Endothelial cell of umbilical vein (primary cell): Measurements from ENCODE around the gene ABCC11. TPM values are rescaled to one million over a fixed set of nuclear protein-coding genes. Genes with fewer than 3 reads are reported as not detected.

Source experiments
- BruUV-seq: library from RNA; stranded (reverse); fragments of 400-500 nt; replicated peaks from 2 replicates; lab custom pipeline; 2021; lab: Mats Ljungman, UMichigan
- CTCF ChIA-PET: fragments of 300-600, 350-600 bp; sonication (Branson Sonifier 250); formaldehyde crosslinking; loops from one replicate; lab custom pipeline; 2021; ENCODE audit warnings: antibody characterized with exemption, inconsistent platforms; lab: Charles Lee
- POLR2A ChIA-PET: fragments of 300-600, 350-600 bp; sonication (Branson Sonifier 250); formaldehyde crosslinking; loops from one replicate; lab custom pipeline; 2021; ENCODE audit warnings: antibody characterized with exemption, inconsistent platforms; lab: Charles Lee
- DNase-seq: peaks from one replicate; pipeline ENCODE4 v3.0.0-alpha.2; 2011; ENCODE audit warnings: low read depth, low spot score
- FAIRE-seq: peaks from 2 replicates; lab custom pipeline; 2011; peaks lifted over from hg19 to GRCh38; lab: Jason Lieb, UNC
- H2AFZ ChIP-seq: 2 replicates; pipeline ENCODE4 v1.6.0; 2012; ENCODE audit warnings: low read depth, low read length, control low read depth, inconsistent platforms
- H3K27ac ChIP-seq: 2 replicates; pipeline ENCODE4 v1.5.1; 2011; ENCODE audit warnings: low read depth, mild to moderate bottlenecking, control low read depth, low read length, moderate library complexity; ENCODE audit not compliant: insufficient read depth
- H3K27me3 ChIP-seq, 2 experiments: 2 replicates each; pipeline versions ENCODE4 v1.6.0 to v1.6.1; 2011; ENCODE audit warnings: low read length in 2 of 2, mixed read lengths in 1 of 2; ENCODE audit not compliant: control insufficient read depth in 2 of 2, insufficient read depth in 2 of 2
- H3K36me3 ChIP-seq, 2 experiments: 2 replicates in 1 of 2; 3 replicates in 1 of 2; pipeline ENCODE4 v1.5.1; 2011; ENCODE audit warnings: low read length in 2 of 2, mild to moderate bottlenecking in 1 of 2, moderate library complexity in 1 of 2; ENCODE audit not compliant: control insufficient read depth in 2 of 2, insufficient read depth in 2 of 2; ENCODE audit errors: extremely low read depth in 1 of 2
- H3K4me1 ChIP-seq: 3 replicates; pipeline ENCODE4 v1.5.1; 2011; ENCODE audit warnings: mild to moderate bottlenecking, low read length; ENCODE audit not compliant: control insufficient read depth, insufficient read depth; ENCODE audit errors: extremely low read depth
- H3K4me2 ChIP-seq: 2 replicates; pipeline ENCODE4 v1.6.1; 2011; ENCODE audit warnings: low read length, control low read depth, mixed read lengths; ENCODE audit not compliant: insufficient read depth
- H3K4me3 ChIP-seq, 3 experiments: fragments of 200-600 bp in 1 of 3; sonication (generic), shearing (Covaris generic) in 1 of 3; replicated peaks in 1 of 3; 2 replicates each; pipeline ENCODE4 v1.5.1; 2011 to 2016; ENCODE audit warnings: control low read depth in 3 of 3, low read length in 3 of 3, mild to moderate bottlenecking in 2 of 3, inconsistent platforms in 1 of 3, low read depth in 1 of 3, moderate library complexity in 1 of 3; ENCODE audit not compliant: insufficient read depth in 1 of 3
- H3K79me2 ChIP-seq: 2 replicates; pipeline ENCODE4 v1.6.0; 2012; ENCODE audit warnings: low read length, inconsistent platforms; ENCODE audit not compliant: control insufficient read depth, insufficient read depth
- H3K9ac ChIP-seq: replicated peaks from 2 replicates; pipeline ENCODE3; 2011; ENCODE audit warnings: low read length, control low read depth; ENCODE audit not compliant: insufficient read depth; ENCODE audit errors: extremely low read depth
- H3K9me1 ChIP-seq: replicated peaks from 3 replicates; pipeline ENCODE4 v1.6.0; 2011; ENCODE audit warnings: mild to moderate bottlenecking, low read length; ENCODE audit not compliant: control insufficient read depth, insufficient read depth; ENCODE audit errors: extremely low read depth
- H3K9me3 ChIP-seq: replicated peaks from 2 replicates; pipeline ENCODE4 v1.5.1; 2012; ENCODE audit warnings: low read length, inconsistent platforms; ENCODE audit not compliant: control insufficient read depth, insufficient read depth
- H4K20me1 ChIP-seq: replicated peaks from 2 replicates; pipeline ENCODE3; 2011; ENCODE audit warnings: mild to moderate bottlenecking, low read length; ENCODE audit not compliant: control insufficient read depth, insufficient read depth; ENCODE audit errors: extremely low read depth
- EZH2 ChIP-seq: IDR thresholded peaks from 2 replicates; pipeline ENCODE4 v1.6.1; 2012; ENCODE audit warnings: borderline replicate concordance, low read depth, mild to moderate bottlenecking, moderate library complexity, low read length, inconsistent platforms; ENCODE audit not compliant: severe bottlenecking
- FOS ChIP-seq: IDR thresholded peaks from 2 replicates; pipeline ENCODE4 v1.6.1; 2011; ENCODE audit warnings: mild to moderate bottlenecking, low read length, moderate library complexity, borderline replicate concordance; ENCODE audit not compliant: insufficient read depth
- GATA2 ChIP-seq: IDR thresholded peaks from 2 replicates; pipeline ENCODE4 v1.7.0; 2011; ENCODE audit warnings: low read depth, mild to moderate bottlenecking, moderate library complexity, mixed read lengths, low read length; ENCODE audit not compliant: insufficient read length, insufficient read depth
- JUN ChIP-seq: IDR thresholded peaks from 2 replicates; pipeline ENCODE4 v1.6.1; 2011; ENCODE audit warnings: borderline replicate concordance, low read depth; ENCODE audit not compliant: insufficient read length, insufficient read depth
- MYC ChIP-seq: IDR thresholded peaks from one replicate; pipeline ENCODE4 v1.6.1; 2011; ENCODE audit warnings: mild to moderate bottlenecking, low read depth, low read length
- POLR2A ChIP-seq: IDR thresholded peaks from 2 replicates; pipeline ENCODE4 v1.6.1; 2012; ENCODE audit warnings: low read depth, mild to moderate bottlenecking, control low read depth, low read length
- POLR2AphosphoS5 ChIP-seq: IDR thresholded peaks from 2 replicates; pipeline ENCODE4 v1.6.1; 2012; ENCODE audit warnings: low read depth, mild to moderate bottlenecking, control low read depth, low read length, moderate library complexity; ENCODE audit not compliant: insufficient read depth
- dilution Hi-C: fragments of 300-500 bp; cut with MboI; formaldehyde crosslinking; loops from one replicate; pipeline ENCODE4 v1.15.0; 2019; ENCODE audit warnings: low sequenced_read_pairs; ENCODE audit not compliant: extremely low pct_ligation_motif_present
- intact Hi-C: fragments of 100-400 bp; cut with micrococcal nuclease; formaldehyde crosslinking; loops from one replicate; pipeline ENCODE4 v1.10.0; 2022
- polyA plus RNA-seq, 4 experiments: library from polyadenylated mRNA; depleted of rRNA in 3 of 4; stranded (reverse) in 3 of 4; unstranded in 1 of 4; fragments of >200 nt; gene quantifications; 2 replicates each; pipeline versions ENCODE4 v1.2.1 to v1.2.3, GENCODE V29; 2011 to 2012; ENCODE audit warnings: missing spikeins in 1 of 4
- total RNA-seq: library from RNA; stranded (reverse); gene quantifications from 2 replicates; pipeline ENCODE4 v1.2.3, GENCODE V29; 2021
- TF ChIP-seq, protein P1 (sequence below): IDR thresholded peaks from 2 replicates; pipeline ENCODE4 v1.6.1; 2011; ENCODE audit not compliant: insufficient read depth, insufficient read length
- TF ChIP-seq, protein P2 (sequence below), 2 donors: IDR thresholded peaks; 1 replicate in 1 of 2; 2 replicates in 1 of 2; pipeline ENCODE4 v1.5.1; 2011; ENCODE audit warnings: low read length in 2 of 2, mild to moderate bottlenecking in 2 of 2, moderate library complexity in 2 of 2, control low read depth in 1 of 2, inconsistent platforms in 1 of 2, low read depth in 1 of 2; ENCODE audit not compliant: insufficient read depth in 1 of 2; ENCODE audit errors: extremely low read depth in 1 of 2

ABCC11 gene
- total and polyA plus RNA-seq, 2 donors (not counting 3 experiments of a cell fraction or from before 2014, with no cell fraction given), result 0.08 TPM; not detected in 1

DNA sequence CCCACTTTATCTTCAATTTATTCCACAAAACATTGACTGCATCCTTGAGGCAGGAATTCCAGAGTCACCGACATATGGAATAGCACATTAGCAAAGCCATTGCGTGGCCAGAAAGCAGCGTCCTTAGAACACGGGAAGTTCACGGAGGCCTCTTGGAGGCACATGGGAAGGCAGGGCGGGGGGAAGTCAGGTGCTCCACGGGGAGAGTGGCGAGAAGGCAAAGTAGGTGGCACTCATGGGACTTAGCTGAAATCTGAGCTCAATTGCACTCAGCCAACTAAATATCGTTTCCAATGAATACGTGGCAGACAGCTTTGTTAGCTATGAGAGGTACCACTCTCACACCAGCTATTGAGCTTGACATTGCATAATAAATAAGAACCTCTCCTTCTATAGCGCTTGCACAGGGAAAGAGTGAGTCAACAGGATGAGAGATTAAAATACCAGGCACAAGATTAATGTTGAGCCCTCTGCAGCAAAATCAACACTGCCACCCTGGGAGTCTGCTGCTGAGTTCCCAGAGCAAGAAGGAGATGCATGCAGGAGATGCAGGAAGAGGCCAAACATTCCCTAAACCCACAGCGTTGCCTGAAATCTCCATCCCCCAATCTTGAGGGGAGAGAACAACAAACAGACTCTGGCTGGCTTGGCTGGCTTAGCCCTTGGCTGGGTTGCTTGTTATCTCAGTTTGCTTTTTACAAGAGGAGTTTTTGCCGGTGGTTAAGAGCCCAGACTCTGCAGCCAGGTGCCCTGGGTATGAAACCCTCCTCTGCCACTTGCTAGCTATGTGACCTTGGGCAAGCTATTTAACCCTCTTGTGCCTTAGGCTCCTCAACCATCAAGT is 120.3 kb downstream of the ABCC11 start:
- ChIA-PET CTCF (interaction anchor here (0.7 to 1.7 kb wide), 5 partner anchors 10 to 985 kb away, joined by 3 to 9 read pairs (median 3); no protein-coding TSS in a partner anchor), POLR2A (no interaction called here)
- TF ChIP-seq POLR2AphosphoS5 (no peak), FOS (peak; percentile 46), GATA2 (peak; percentile 18)
- H4K20me1 ChIP-seq, result no peaks in the 10 kb centered on the region
- no peak overlapping the region for H3K4me3 ChIP-seq
- dilution Hi-C loops, result no loop called here
- no peak overlapping the region for H3K27ac ChIP-seq
- DNase-seq (peak; percentile 57), FAIRE-seq (peak; percentile 65)
- BruUV-seq, result no TSS peak
- no peaks in the 10 kb centered on the region for H3K9me3 ChIP-seq
- H3K27me3 ChIP-seq, result peaks cover 0 to 6% of the 10 kb centered on the region in 2 experiments
- H3K79me2 ChIP-seq, result no peaks in the 10 kb centered on the region
- intact Hi-C loops, result no loop called here
- H3K9me1 ChIP-seq, result no peaks in the 10 kb centered on the region
- no peak overlapping the region for H2AFZ ChIP-seq
- no peaks in the 10 kb centered on the region for H3K36me3 ChIP-seq
- no peak overlapping the region for H3K9ac ChIP-seq
- peaks cover 10% of the 10 kb centered on the region for H3K4me1 ChIP-seq
- H3K4me2 ChIP-seq, result no peak overlapping the region

DNA sequence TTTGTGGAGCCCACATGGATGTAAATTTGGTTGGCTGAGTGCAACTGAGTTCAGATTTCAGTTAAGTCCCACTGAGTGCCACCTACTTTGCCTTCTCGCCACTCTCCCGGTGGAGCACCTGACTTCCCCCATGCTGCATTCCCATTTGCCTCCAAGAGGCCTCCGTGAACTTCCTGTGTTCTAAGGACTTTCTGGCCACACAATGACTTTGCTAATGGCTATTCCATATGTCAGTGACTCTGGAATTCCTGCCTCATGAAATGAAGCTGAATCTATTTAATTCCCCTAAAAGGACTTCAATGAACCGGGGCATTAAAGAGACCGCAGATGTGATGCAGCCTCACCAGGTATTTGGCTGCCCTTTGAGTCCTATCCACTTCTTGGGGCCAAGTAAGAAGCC is 121.5 kb downstream of the ABCC11 start:
- Histone ChIP-seq H3K36me3 (no peaks in the 10 kb centered on the region), H3K4me2 (no peak overlapping the region), H3K9ac (no peak overlapping the region), H3K9me1 (no peaks in the 10 kb centered on the region), H3K9me3 (no peaks in the 10 kb centered on the region), H2AFZ (no peak overlapping the region), H4K20me1 (no peaks in the 10 kb centered on the region), H3K79me2 (no peaks in the 10 kb centered on the region), H3K27me3 (peaks cover 0 to 6% of the 10 kb centered on the region in 2 experiments), H3K4me1 (peaks cover 10% of the 10 kb centered on the region), H3K27ac (no peak overlapping the region), H3K4me3 (no peak overlapping the region)
- ChIA-PET POLR2A (no interaction called here), CTCF (interaction anchor here (1.7 kb wide), 1 partner anchor 9 kb away, joined by 9 read pairs; no protein-coding TSS in a partner anchor)
- DNase-seq (no peak), FAIRE-seq (no peak)
- TF ChIP-seq, protein P1, sequence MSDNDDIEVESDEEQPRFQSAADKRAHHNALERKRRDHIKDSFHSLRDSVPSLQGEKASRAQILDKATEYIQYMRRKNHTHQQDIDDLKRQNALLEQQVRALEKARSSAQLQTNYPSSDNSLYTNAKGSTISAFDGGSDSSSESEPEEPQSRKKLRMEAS, result no peak
- TF ChIP-seq MYC, result no peak
- TF ChIP-seq POLR2A, result no peak
- no peak for TF ChIP-seq POLR2AphosphoS5
- no peak for TF ChIP-seq JUN
- TF ChIP-seq, protein P2, sequence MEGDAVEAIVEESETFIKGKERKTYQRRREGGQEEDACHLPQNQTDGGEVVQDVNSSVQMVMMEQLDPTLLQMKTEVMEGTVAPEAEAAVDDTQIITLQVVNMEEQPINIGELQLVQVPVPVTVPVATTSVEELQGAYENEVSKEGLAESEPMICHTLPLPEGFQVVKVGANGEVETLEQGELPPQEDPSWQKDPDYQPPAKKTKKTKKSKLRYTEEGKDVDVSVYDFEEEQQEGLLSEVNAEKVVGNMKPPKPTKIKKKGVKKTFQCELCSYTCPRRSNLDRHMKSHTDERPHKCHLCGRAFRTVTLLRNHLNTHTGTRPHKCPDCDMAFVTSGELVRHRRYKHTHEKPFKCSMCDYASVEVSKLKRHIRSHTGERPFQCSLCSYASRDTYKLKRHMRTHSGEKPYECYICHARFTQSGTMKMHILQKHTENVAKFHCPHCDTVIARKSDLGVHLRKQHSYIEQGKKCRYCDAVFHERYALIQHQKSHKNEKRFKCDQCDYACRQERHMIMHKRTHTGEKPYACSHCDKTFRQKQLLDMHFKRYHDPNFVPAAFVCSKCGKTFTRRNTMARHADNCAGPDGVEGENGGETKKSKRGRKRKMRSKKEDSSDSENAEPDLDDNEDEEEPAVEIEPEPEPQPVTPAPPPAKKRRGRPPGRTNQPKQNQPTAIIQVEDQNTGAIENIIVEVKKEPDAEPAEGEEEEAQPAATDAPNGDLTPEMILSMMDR (IDR thresholded peaks at IDR 0.05; ENCODE audit: extremely low read depth in 1 of 2, insufficient read depth in 1 of 2, low read depth in 1 of 2, low read length in 2 of 2), result no peak
- no peak for TF ChIP-seq EZH2
- TF ChIP-seq FOS, result no peak
- TF ChIP-seq GATA2, result no peak
- dilution Hi-C loops, result no loop called here
- BruUV-seq, result no TSS peak
- intact Hi-C loops, result no loop called here
